Small intestine (tissue), 7 donors: ENCODE data around the gene PALS2. TPM values are rescaled to one million over a fixed set of nuclear protein-coding genes. Genes with fewer than 3 reads are reported as not detected.

Experiments used
- DNase-seq, 2 donors: peaks; one replicate each; pipeline versions ENCODE4 v3.0.0 to v3.0.0-alpha.2; 2013
- FAIRE-seq: peaks from 2 replicates; lab custom pipeline; 2012; peaks lifted over from hg19 to GRCh38; lab: Jason Lieb, UNC
- H3K27ac ChIP-seq, 3 donors: one replicate each; pipeline ENCODE4 v1.5.1; 2013; ENCODE audit warnings: low read length in 2 of 3, mild to moderate bottlenecking in 2 of 3, control low read depth in 1 of 3, inconsistent platforms in 1 of 3, low read depth in 1 of 3, moderate library complexity in 1 of 3
- H3K27me3 ChIP-seq, 3 donors: one replicate each; pipeline ENCODE4 v1.6.1; 2013; ENCODE audit warnings: low read length in 3 of 3, inconsistent platforms in 1 of 3; ENCODE audit not compliant: control insufficient read depth in 3 of 3, insufficient read depth in 3 of 3
- H3K36me3 ChIP-seq, 3 donors: one replicate each; pipeline ENCODE4 v1.6.1; 2013; ENCODE audit warnings: low read length in 3 of 3, inconsistent platforms in 1 of 3, low read depth in 1 of 3, mild to moderate bottlenecking in 1 of 3, moderate library complexity in 1 of 3; ENCODE audit not compliant: control insufficient read depth in 3 of 3, insufficient read depth in 2 of 3
- H3K4me1 ChIP-seq, 3 donors: one replicate each; pipeline ENCODE4 v1.6.1; 2013; ENCODE audit warnings: low read length in 2 of 3, inconsistent platforms in 1 of 3, low read depth in 1 of 3, mild to moderate bottlenecking in 1 of 3, moderate library complexity in 1 of 3; ENCODE audit not compliant: control insufficient read depth in 3 of 3, insufficient read depth in 2 of 3
- H3K4me3 ChIP-seq, 3 donors: one replicate each; pipeline ENCODE4 v1.5.1; 2013; ENCODE audit warnings: low read length in 3 of 3, control low read depth in 1 of 3, inconsistent platforms in 1 of 3, low read depth in 1 of 3, mild to moderate bottlenecking in 1 of 3, moderate library complexity in 1 of 3
- H3K9me3 ChIP-seq, 2 donors: one replicate each; pipeline ENCODE4 v1.6.1; 2013; ENCODE audit warnings: low read depth in 1 of 2, low read length in 1 of 2; ENCODE audit not compliant: control insufficient read depth in 2 of 2, insufficient read depth in 1 of 2
- WGBS, 3 donors: extraction: QIAGEN DNeasy Blood & Tissue Kit; methylation state at CpG; one replicate each; pipeline ENCODE4 v1.1.7; 2013; 5-methylcytosine and 5-hydroxymethylcytosine counted together
- polyA plus RNA-seq, 4 donors: library from polyadenylated mRNA; stranded (reverse) in 3 of 4; unstranded in 1 of 4; fragments of 200-250 nt in 3 of 4; fragments of 120-200 nt in 1 of 4; gene quantifications; one replicate each; pipeline versions ENCODE4 v1.2.1 to v1.2.3, GENCODE V29; 2013
- donor health status: healthy with polysubstance abuse.
- donor health status: control.
- donor health status: control.
- donor health status: Bipolar disorder and iron deficiency.
- donor health status: healthy.

Gene PALS2
- polyA plus RNA-seq, 4 donors, result 1.6 to 36.4 (median 2.6) TPM

DNA sequence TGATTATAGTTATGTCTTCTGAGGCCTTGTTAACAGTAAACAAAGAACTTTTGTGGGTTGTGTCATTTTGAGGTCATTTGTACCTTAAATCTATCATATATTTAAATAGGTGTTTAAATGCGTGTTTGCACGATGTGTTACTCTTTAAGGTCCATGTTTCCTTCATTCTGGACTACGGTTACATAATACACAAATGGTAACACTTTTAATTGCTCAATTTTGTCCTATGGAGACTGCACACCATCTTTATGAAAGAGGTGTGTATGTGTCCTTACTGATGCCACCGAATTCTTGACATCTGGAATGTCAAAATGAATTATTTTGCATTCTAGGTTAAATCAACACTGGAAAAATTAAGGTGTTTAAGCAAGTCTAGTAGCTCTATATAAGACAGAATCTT lies 1.7 kb downstream of the PALS2 start:
- DNase-seq, result no peak
- H3K36me3 ChIP-seq, result no peaks in the 10 kb centered on the region
- no peaks in the 10 kb centered on the region for H3K9me3 ChIP-seq
- WGBS, 3 donors, result 88 to 93% (median 89%) methylated on average over 4 of the region's 4 CpGs
- H3K4me1 ChIP-seq, result peaks cover 0 to 15% (median 3%) of the 10 kb centered on the region in 3 donors
- H3K4me3 ChIP-seq, result peak overlapping the region in 1 of 3 donors; percentile 66
- peaks cover 0 to 5% (median 0%) of the 10 kb centered on the region in 3 donors for H3K27me3 ChIP-seq
- no peak overlapping the region for H3K27ac ChIP-seq
- no peak for FAIRE-seq

DNA sequence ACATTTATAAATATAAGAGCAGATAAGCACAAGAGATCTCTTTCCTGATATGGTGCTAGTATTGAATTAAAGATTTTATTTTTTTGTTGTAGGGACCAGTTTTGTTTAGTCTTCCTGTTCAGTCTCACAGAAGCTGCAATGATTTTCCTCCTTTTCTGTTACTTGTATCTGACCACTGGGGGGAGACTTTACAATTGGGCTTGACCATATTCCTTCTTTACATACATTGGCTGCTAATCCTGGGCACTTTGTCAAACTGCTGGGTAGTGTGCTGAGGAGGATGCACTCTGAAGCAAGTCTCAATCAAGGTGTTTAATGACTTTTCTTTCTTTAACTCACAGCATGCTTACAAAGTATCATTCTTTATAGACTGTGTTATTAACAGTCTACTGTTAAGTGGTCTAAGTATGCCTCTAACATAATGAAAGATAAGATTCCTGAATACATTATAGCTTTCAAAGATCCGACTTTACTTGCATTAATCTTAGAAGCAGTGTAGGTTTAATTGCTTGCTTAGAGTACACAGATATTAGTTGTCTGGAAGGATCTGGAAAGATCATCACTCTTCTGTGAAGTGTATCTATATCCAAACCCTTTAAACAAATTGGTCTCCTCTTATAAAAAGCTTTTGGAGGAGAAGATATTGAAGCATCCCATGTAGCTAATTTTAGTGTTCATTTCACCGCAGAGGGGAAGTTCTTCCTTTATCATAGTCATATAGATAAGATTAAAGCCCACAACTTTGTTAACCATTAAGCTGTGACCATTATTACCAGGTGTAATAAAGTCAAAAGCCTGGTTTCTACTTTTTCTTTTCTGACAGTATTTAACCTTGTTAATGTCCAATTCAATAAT lies 3.1 kb downstream of the PALS2 start:
- DNase-seq, result peak; percentile 76 to 78
- Histone ChIP-seq H3K27ac (peak overlapping the region in 1 of 3 donors; percentile 24), H3K4me1 (peaks cover 0 to 13% (median 3%) of the 10 kb centered on the region in 3 donors), H3K36me3 (no peaks in the 10 kb centered on the region), H3K27me3 (peaks cover 0 to 3% (median 0%) of the 10 kb centered on the region in 3 donors), H3K9me3 (no peaks in the 10 kb centered on the region), H3K4me3 (no peak overlapping the region)
- WGBS, 3 donors, result 4 to 20% (median 14%) methylated on average over 2 of the region's 2 CpGs
- FAIRE-seq, result peak; percentile 89

GRCh38 chr7:24578052-24578451 lies 4.8 kb downstream of the PALS2 start:
- Histone ChIP-seq H3K27ac (no peak overlapping the region), H3K27me3 (no peaks in the 10 kb centered on the region), H3K4me3 (no peak overlapping the region), H3K9me3 (no peaks in the 10 kb centered on the region), H3K36me3 (no peaks in the 10 kb centered on the region), H3K4me1 (peaks cover 0 to 13% (median 3%) of the 10 kb centered on the region in 3 donors)
- 76 to 93% (median 89%) methylated on average over 3 of the region's 3 CpGs for WGBS, 3 donors
- no peak for FAIRE-seq
- DNase-seq, result no peak

- no peaks in the 10 kb centered on the region for H3K9me3 ChIP-seq
- H3K4me1 ChIP-seq, result peaks cover 0 to 13% (median 0%) of the 10 kb centered on the region in 3 donors
- peak; percentile 51 for FAIRE-seq
- DNase-seq, result peak; percentile 55 to 59
- H3K4me3 ChIP-seq, result no peak overlapping the region
- no peaks in the 10 kb centered on the region for H3K36me3 ChIP-seq
- no peak overlapping the region for H3K27ac ChIP-seq
- 13 to 59% (median 33%) methylated on average over 2 of the region's 2 CpGs for WGBS, 3 donors
- H3K27me3 ChIP-seq, result no peaks in the 10 kb centered on the region
Observed at GRCh38 chr7:24580283-24580946, 7.2 kb downstream of the PALS2 start.

- no peaks in the 10 kb centered on the region for H3K9me3 ChIP-seq
- peaks cover 0 to 5% (median 0%) of the 10 kb centered on the region in 3 donors for H3K4me1 ChIP-seq
- no peaks in the 10 kb centered on the region for H3K27me3 ChIP-seq
- FAIRE-seq (no peak), DNase-seq (no peak)
- H3K4me3 ChIP-seq, result no peak overlapping the region
- H3K36me3 ChIP-seq, result no peaks in the 10 kb centered on the region
- H3K27ac ChIP-seq, result no peak overlapping the region
- 72 to 95% (median 85%) methylated on average over 2 of the region's 2 CpGs for WGBS, 3 donors
Observed at GRCh38 chr7:24582166-24582565, 8.9 kb downstream of the PALS2 start.

DNA sequence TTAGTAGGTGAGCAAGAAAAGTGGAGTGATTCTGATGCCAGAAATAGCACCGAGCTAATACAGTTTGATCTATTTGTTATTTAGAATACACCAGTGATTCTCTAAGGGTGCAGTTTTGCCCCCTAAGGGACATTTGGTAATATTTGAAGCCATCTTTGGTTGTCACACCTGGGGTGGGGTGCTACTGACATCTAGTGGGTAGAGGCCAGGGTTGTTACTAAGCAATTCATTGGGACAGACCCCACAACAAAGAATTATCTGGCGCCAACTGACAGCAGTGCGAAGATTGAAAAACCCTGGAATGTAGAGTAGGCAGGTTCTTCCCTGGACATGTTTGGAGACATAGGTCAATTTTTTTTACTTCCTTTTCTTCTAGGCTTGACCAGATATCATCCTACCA lies 14.6 kb downstream of the PALS2 start:
- no peak overlapping the region for H3K4me3 ChIP-seq
- H3K36me3 ChIP-seq, result no peaks in the 10 kb centered on the region
- no peaks in the 10 kb centered on the region for H3K4me1 ChIP-seq
- no peaks in the 10 kb centered on the region for H3K27me3 ChIP-seq
- peak; percentile 13 to 44 for DNase-seq
- no peak for FAIRE-seq
- H3K27ac ChIP-seq, result no peak overlapping the region
- 82 to 90% (median 87%) methylated on average over 3 of the region's 3 CpGs for WGBS, 3 donors
- no peaks in the 10 kb centered on the region for H3K9me3 ChIP-seq

- DNase-seq, result no peak
- no peak overlapping the region for H3K4me3 ChIP-seq
- FAIRE-seq, result no peak
- no peaks in the 10 kb centered on the region for H3K36me3 ChIP-seq
- H3K9me3 ChIP-seq, result no peaks in the 10 kb centered on the region
- WGBS, 3 donors, result 72 to 86% (median 83%) methylated on average over 1 of the region's 1 CpG
- no peaks in the 10 kb centered on the region for H3K27me3 ChIP-seq
- H3K27ac ChIP-seq, result no peak overlapping the region
- H3K4me1 ChIP-seq, result no peaks in the 10 kb centered on the region
Observed at GRCh38 chr7:24591152-24591551, 17.9 kb downstream of the PALS2 start.

GRCh38 chr7:24595671-24596418 lies 22.6 kb downstream of the PALS2 start:
- Histone ChIP-seq H3K27me3 (no peaks in the 10 kb centered on the region), H3K4me3 (no peak overlapping the region), H3K4me1 (no peaks in the 10 kb centered on the region), H3K36me3 (no peaks in the 10 kb centered on the region), H3K27ac (no peak overlapping the region), H3K9me3 (no peaks in the 10 kb centered on the region)
- FAIRE-seq, result no peak
- WGBS, 3 donors, result 77 to 93% (median 87%) methylated on average over 7 of the region's 7 CpGs
- DNase-seq, result no peak
